Left renal pelvis (tissue), 4 donors: ENCODE results near the gene P2RY8. TPM values are rescaled to one million over a fixed set of nuclear protein-coding genes. Genes with fewer than 3 reads are reported as not detected.
"Not testable (repeated sequence)": the region's sequence is repeated elsewhere in the genome, so short reads cannot be mapped to it uniquely, and the experiment has no call there.

ENCODE experiments used
- DNase-seq, 4 donors: peaks; one replicate each; pipeline ENCODE4 v3.0.0-alpha.2; 2013; ENCODE audit warnings: low read depth in 4 of 4, low spot score in 3 of 4
- polyA plus RNA-seq, 4 donors: library from polyadenylated mRNA; unstranded; fragments of 120-200 nt; gene quantifications; one replicate each; pipeline ENCODE4 v1.2.1, GENCODE V29; 2013; ENCODE audit not compliant: insufficient read length in 4 of 4

Gene P2RY8
- 1 to 10 TPM in 2 of 4 donors, under 1 TPM in 2; 0.62 to 1.3 (median 0.98) TPM for polyA plus RNA-seq

DNA sequence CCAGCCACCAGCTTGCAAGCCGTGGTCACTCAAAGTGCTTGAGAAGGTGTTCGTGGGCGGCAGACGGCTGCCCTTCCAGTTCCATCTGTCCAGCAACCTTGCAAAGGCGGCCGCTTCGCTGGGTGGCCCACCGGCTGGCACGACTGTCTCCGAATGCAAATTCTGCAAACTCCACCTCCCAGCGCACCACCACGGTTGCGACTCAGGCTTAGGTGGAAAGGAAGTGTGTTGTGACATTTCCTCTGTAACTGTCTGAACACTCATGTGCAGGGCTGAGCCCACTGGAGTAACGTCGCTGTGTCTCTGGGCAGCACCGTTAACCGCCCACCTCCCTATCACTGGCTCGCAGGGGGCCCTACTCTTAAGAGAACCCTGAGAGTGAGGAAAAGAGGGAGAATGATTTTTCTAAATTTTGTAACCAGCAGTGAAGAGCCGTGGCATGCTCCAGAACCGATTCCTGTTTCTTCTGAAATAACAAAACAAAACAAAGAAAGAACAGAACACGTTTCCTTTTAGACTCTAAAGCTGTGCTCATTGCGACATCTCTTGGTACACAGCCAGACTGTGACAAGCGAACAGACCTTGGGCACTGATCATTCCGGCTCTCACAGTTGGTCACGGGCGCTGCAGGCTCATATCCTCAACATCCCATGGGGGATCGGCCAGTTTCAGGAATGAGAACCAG is at the start of gene P2RY8:
TSS of gene P2RY8 (minus strand) at position 155 of the 685 bp plus-strand sequence. CDS start 70,627 bp downstream, outside the sequence.
- DNase-seq = no peak

GRCh38 chrX:1584237-1585011 is 47.4 kb upstream of the P2RY8 start:
- no peak for DNase-seq

DNA sequence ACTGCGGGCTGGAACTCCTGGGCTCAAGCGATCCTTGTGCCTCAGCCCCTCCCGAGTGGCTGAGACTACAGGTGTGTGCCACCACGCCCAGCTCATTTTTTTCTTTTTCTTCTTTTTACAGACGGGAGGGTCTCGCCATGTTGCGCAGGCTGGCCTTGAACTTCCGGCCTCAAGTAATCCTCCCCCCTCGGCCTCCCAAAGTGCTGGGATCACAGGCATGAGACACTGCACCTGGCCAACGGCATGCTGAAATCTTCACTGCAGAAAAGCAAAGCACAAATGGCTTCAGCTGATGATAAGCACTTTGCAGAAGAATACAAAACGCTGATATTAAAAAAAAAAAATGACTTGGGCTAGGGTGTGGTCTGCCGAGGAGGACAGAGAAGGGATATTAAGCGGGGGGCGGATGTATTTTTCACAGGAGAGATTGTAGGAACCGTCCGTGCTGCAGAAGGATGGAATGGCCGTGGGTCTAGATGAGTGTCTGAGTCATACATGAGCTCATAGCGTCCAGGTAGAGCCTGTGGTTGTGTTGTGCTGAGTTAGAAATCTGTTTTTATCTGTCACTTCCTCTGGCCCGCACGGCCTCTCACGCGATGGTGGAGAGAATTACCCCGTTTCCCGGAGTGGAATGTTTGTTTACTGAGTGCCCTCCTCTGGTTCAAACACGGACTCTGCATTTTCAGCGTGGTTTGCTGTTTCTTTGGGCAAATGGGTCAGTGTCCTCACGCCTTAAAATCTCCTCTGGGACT is 45.9 kb upstream of the P2RY8 start:
- DNase-seq = no peak

- no peak for DNase-seq
These were observed 44.1 kb upstream of the P2RY8 start for GRCh38 chrX:1581132-1581531.

- DNase-seq = no peak
These were observed 41.7 kb upstream of the P2RY8 start for GRCh38 chrX:1578511-1579173.

DNA sequence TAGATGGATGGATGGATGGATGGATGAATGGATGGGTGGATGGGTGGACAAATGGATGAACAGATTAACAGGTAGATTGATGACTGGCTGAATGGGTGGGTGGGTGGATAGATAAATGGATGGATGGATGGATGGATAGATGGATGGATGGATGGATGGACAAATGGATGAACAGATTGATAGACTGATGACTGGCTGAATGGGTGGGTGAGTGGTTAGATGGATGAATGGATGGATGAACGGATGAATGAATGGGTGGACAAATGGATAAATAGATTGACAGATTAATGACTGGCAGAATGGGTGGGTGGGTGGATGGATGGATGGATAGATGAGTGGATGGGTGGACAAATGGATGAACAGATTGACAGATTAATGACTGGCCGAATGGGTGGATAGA is 40.9 kb upstream of the P2RY8 start:
- DNase-seq = no peak

- no peak for DNase-seq
These were observed 39.4 kb upstream of the P2RY8 start for GRCh38 chrX:1576201-1576992.

DNA sequence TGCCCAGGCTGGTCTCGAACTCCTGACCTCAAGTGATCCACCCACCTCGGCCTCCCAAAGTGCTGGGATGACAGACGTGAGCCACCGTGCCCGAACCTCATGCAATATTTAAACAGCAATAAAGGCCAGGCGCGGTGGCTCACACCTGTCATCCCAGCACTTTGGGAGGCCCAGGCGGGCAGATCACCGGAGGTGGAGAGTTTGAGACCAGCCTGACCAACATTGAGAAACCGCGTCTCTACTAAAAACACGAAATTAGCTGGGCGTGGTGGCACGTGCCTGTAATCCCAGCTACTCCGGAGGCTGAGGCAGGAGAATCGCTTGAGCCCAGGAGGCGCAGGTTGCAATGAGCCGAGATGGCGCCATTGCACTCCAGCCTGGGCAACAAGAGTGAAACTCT is 37.2 kb upstream of the P2RY8 start:
- not testable (repeated sequence) for DNase-seq

- no peak for DNase-seq
These were observed 28.0 kb upstream of the P2RY8 start for GRCh38 chrX:1564750-1565683.

DNA sequence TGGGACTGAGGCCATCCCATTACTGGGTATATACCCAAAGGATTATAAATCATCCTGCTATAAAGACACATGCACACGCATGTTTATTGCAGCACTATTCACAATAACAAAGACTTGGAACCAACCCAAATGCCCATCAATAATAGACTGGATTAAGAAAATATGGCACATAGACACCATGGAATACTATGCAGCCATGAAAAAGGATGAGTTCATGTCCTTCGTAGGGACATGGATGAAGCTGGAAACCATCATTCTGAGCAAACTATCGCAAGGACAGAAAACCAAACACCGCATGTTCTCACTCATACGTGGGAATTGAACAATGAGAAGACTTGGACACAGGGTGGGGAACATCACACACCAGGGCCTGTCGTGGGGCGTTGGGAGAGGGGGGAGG is 27.1 kb upstream of the P2RY8 start:
- DNase-seq = not testable (repeated sequence)

GRCh38 chrX:1561164-1561563 is 24.2 kb upstream of the P2RY8 start:
- DNase-seq = no peak

DNA sequence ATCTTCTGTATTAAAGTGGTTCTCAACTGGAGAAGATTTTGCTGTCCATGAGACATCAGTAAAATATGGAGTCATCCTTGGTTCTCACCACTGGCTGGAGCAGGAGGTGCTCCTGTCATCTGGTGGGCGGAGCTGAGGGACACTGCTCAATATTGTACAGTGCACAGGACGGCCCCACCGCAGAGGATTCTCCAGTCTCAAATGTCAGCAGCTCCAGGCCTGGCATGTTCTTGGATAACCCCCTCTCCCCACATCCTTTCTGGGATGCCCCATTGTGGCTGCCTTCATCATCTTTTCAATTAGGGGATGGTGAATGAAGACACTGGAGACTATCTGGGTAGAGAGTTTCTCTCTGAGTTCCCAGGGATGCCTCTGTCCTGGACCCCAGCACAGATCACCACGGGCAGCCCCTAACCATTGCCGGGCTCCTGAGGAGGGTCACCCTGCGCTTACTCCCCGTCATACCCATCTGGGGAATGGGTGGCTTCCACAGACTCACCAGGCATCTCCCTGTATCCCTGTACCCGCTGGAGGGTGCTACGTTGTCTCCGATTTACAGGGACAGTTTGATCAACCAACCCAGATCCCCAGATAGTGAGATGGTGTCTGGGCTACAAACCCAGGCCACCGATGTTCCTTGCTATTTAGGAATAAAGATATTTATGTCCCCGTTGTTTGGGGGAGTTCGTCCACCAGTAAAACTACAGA is 21.9 kb upstream of the P2RY8 start:
- no peak for DNase-seq

- not testable (repeated sequence) for DNase-seq
These were observed 20.5 kb upstream of the P2RY8 start for GRCh38 chrX:1557442-1557841.

DNA sequence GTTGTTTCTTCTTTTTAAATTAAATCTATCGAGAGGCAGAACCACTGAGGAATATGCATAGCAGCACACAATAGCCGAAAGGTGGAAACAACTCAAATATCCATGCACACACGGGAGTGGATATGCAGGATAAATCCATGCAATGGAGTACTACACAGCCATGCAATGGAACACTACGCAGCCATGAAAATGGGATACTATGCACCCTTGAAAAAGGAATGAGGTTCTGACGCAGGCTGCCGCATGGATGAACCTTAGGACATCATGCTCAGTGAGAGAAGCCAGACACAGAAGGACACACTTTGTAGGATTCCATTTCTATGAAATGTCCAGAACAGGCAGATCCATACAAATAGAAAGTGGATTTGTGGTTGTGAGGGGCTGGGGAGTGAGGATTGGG is 18.4 kb upstream of the P2RY8 start:
- no peak for DNase-seq

DNA sequence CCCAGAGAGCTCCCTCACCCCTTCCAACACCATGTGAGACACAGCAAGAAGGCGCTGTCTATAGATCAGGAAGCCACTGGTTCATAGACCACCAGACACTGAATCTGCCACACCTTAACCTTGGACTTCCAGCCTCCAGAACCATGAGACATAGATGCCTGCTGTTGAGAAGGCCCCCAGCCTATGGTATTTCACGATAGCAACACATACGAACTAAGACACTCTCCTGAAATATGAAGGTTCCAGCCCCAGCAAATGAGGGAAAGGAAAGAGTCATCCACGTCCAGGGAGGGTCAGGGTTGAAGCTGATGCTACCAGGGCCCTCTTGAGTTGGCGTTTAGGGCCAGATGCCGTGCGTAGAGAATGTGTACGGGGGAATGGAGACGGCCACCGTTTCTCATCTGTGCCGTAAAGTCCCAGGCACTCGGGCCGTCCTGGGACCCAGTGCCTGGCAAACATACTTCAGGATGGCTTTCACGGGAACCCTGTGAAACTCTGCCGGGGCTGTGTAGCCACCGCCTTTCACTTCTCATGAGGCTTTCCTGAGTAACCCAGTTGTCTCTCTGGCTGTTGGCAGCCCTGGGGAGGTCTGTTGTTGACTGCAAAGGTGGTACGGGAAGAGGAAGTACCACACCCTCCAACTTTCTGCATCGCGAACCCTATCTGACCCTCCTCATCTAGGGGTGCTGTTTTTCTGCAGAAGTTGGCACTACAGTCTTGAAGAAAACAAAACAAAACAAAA is 17.7 kb upstream of the P2RY8 start:
- DNase-seq = no peak

DNA sequence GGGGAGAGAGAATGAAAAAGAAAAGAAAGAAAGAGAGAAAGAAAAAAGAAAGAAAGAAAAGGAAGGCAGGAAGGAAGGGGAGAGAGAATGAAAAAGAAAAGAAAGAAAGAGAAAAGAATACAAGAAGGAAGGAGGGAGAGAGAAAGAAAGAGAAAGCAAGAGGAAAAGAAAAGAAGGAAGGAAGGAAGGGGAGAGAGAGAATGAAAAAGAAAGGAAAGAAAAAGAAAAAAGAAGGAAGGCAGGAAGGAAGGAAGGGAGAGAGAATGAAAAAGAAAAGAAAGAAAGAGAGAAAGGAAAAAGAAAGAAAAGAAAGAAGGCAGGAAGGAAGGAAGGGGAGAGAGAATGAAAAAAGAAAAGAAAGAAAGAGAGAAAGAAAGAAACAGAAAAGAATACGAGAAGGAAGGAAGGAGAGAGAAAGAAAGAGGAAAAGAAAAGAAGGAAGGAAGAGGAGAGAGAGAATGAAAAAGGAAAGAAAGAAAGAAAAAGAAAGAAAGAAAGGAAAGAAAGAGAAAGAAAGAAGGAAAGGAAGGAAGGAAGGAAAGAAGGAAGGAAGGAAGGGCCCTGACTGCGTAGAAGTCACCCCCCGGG is 15.1 kb upstream of the P2RY8 start:
- DNase-seq = no peak

GRCh38 chrX:1546691-1547251 is 9.8 kb upstream of the P2RY8 start:
- DNase-seq = no peak
